ENCODE results near the gene SPRY4.
"Not testable (repeated sequence)": the region's sequence is repeated elsewhere in the genome, so short reads cannot be mapped to it uniquely, and the experiment has no call there.

The SPRY4 gene

GRCh38 chr5:142324871-142325724 lies at the start of gene SPRY4:
Gene SPRY4 (minus strand): TSS chr5:142325021. CDS start chr5:142315108, 9,913 bp downstream.
- H3K4me3 ChIP-seq (ENCODE audit: low read length): peak within 1 kb of the TSS; percentile 86
- H3K9ac ChIP-seq (ENCODE audit: low read length): peak within 1 kb of the TSS; percentile 85
- peaks cover 3% of the 10 kb centered on the region for H3K4me1 ChIP-seq (ENCODE audit: control insufficient read depth, insufficient read depth, low read length)
- H3K27me3 ChIP-seq (ENCODE audit: control insufficient read depth, insufficient read depth, low read length): peaks cover 15% of the 10 kb centered on the region
- H3K27ac ChIP-seq (ENCODE audit: low read depth, low read length): peak within 1 kb of the TSS; percentile 70
- no peaks in the 10 kb centered on the region for H3K36me3 ChIP-seq (ENCODE audit: control insufficient read depth, insufficient read depth, low read length)

GRCh38 chr5:142368529-142368928 lies 43.7 kb upstream of the SPRY4 start:
- Histone ChIP-seq H3K9ac (ENCODE audit: low read length) (no peak overlapping the region), H3K27me3 (ENCODE audit: control insufficient read depth, insufficient read depth, low read length) (no peaks in the 10 kb centered on the region), H3K4me1 (ENCODE audit: control insufficient read depth, insufficient read depth, low read length) (no peaks in the 10 kb centered on the region), H3K4me3 (ENCODE audit: low read length) (no peak overlapping the region), H3K27ac (ENCODE audit: low read depth, low read length) (no peak overlapping the region), H3K36me3 (ENCODE audit: control insufficient read depth, insufficient read depth, low read length) (no peaks in the 10 kb centered on the region)

- Histone ChIP-seq H3K9ac (ENCODE audit: low read length) (no peak overlapping the region), H3K36me3 (ENCODE audit: control insufficient read depth, insufficient read depth, low read length) (no peaks in the 10 kb centered on the region), H3K27me3 (ENCODE audit: control insufficient read depth, insufficient read depth, low read length) (no peaks in the 10 kb centered on the region), H3K4me3 (ENCODE audit: low read length) (no peak overlapping the region), H3K27ac (ENCODE audit: low read depth, low read length) (no peak overlapping the region), H3K4me1 (ENCODE audit: control insufficient read depth, insufficient read depth, low read length) (peaks cover 3% of the 10 kb centered on the region)
These were observed 41.2 kb upstream of the SPRY4 start for GRCh38 chr5:142366007-142366406.

GRCh38 chr5:142364251-142365145 lies 39.7 kb upstream of the SPRY4 start:
- Histone ChIP-seq H3K27me3 (ENCODE audit: control insufficient read depth, insufficient read depth, low read length) (no peaks in the 10 kb centered on the region), H3K4me1 (ENCODE audit: control insufficient read depth, insufficient read depth, low read length) (peaks cover 3% of the 10 kb centered on the region), H3K4me3 (ENCODE audit: low read length) (no peak overlapping the region), H3K36me3 (ENCODE audit: control insufficient read depth, insufficient read depth, low read length) (no peaks in the 10 kb centered on the region), H3K27ac (ENCODE audit: low read depth, low read length) (no peak overlapping the region), H3K9ac (ENCODE audit: low read length) (no peak overlapping the region)

GRCh38 chr5:142363619-142363963 lies 38.8 kb upstream of the SPRY4 start:
- H3K4me3 ChIP-seq (ENCODE audit: low read length): no peak overlapping the region
- H3K27ac ChIP-seq (ENCODE audit: low read depth, low read length): no peak overlapping the region
- no peaks in the 10 kb centered on the region for H3K27me3 ChIP-seq (ENCODE audit: control insufficient read depth, insufficient read depth, low read length)
- no peak overlapping the region for H3K9ac ChIP-seq (ENCODE audit: low read length)
- no peaks in the 10 kb centered on the region for H3K36me3 ChIP-seq (ENCODE audit: control insufficient read depth, insufficient read depth, low read length)
- H3K4me1 ChIP-seq (ENCODE audit: control insufficient read depth, insufficient read depth, low read length): peaks cover 3% of the 10 kb centered on the region

GRCh38 chr5:142362193-142362592 lies 37.4 kb upstream of the SPRY4 start:
- H3K4me1 ChIP-seq (ENCODE audit: control insufficient read depth, insufficient read depth, low read length); H3K4me3 ChIP-seq (ENCODE audit: low read length); H3K27me3 ChIP-seq (ENCODE audit: control insufficient read depth, insufficient read depth, low read length); H3K9ac ChIP-seq (ENCODE audit: low read length); H3K36me3 ChIP-seq (ENCODE audit: control insufficient read depth, insufficient read depth, low read length): not testable (repeated sequence)
- H3K27ac ChIP-seq (ENCODE audit: low read depth, low read length): peak overlapping the region; percentile 57

- Histone ChIP-seq H3K27ac (ENCODE audit: low read depth, low read length) (no peak overlapping the region), H3K36me3 (ENCODE audit: control insufficient read depth, insufficient read depth, low read length) (no peaks in the 10 kb centered on the region), H3K4me1 (ENCODE audit: control insufficient read depth, insufficient read depth, low read length) (peaks cover 7% of the 10 kb centered on the region), H3K27me3 (ENCODE audit: control insufficient read depth, insufficient read depth, low read length) (no peaks in the 10 kb centered on the region), H3K4me3 (ENCODE audit: low read length) (no peak overlapping the region), H3K9ac (ENCODE audit: low read length) (no peak overlapping the region)
These were observed 35.8 kb upstream of the SPRY4 start for GRCh38 chr5:142360607-142361120.

- no peak overlapping the region for H3K9ac ChIP-seq (ENCODE audit: low read length)
- no peaks in the 10 kb centered on the region for H3K36me3 ChIP-seq (ENCODE audit: control insufficient read depth, insufficient read depth, low read length)
- peaks cover 7% of the 10 kb centered on the region for H3K4me1 ChIP-seq (ENCODE audit: control insufficient read depth, insufficient read depth, low read length)
- H3K27me3 ChIP-seq (ENCODE audit: control insufficient read depth, insufficient read depth, low read length): no peaks in the 10 kb centered on the region
- H3K27ac ChIP-seq (ENCODE audit: low read depth, low read length): no peak overlapping the region
- H3K4me3 ChIP-seq (ENCODE audit: low read length): no peak overlapping the region
These were observed 35.3 kb upstream of the SPRY4 start for GRCh38 chr5:142360051-142360498.

GRCh38 chr5:142358648-142359047 lies 33.8 kb upstream of the SPRY4 start:
- Histone ChIP-seq H3K4me1 (ENCODE audit: control insufficient read depth, insufficient read depth, low read length) (peaks cover 7% of the 10 kb centered on the region), H3K9ac (ENCODE audit: low read length) (no peak overlapping the region), H3K4me3 (ENCODE audit: low read length) (no peak overlapping the region), H3K36me3 (ENCODE audit: control insufficient read depth, insufficient read depth, low read length) (no peaks in the 10 kb centered on the region), H3K27ac (ENCODE audit: low read depth, low read length) (no peak overlapping the region), H3K27me3 (ENCODE audit: control insufficient read depth, insufficient read depth, low read length) (no peaks in the 10 kb centered on the region)

- Histone ChIP-seq H3K27me3 (ENCODE audit: control insufficient read depth, insufficient read depth, low read length) (no peaks in the 10 kb centered on the region), H3K27ac (ENCODE audit: low read depth, low read length) (no peak overlapping the region), H3K4me1 (ENCODE audit: control insufficient read depth, insufficient read depth, low read length) (peaks cover 7% of the 10 kb centered on the region), H3K4me3 (ENCODE audit: low read length) (no peak overlapping the region), H3K9ac (ENCODE audit: low read length) (no peak overlapping the region), H3K36me3 (ENCODE audit: control insufficient read depth, insufficient read depth, low read length) (no peaks in the 10 kb centered on the region)
These were observed 33.3 kb upstream of the SPRY4 start for GRCh38 chr5:142358121-142358520.

- peak overlapping the region; percentile 85 for H3K27ac ChIP-seq (ENCODE audit: low read depth, low read length)
- peaks cover 6% of the 10 kb centered on the region for H3K4me1 ChIP-seq (ENCODE audit: control insufficient read depth, insufficient read depth, low read length)
- H3K27me3 ChIP-seq (ENCODE audit: control insufficient read depth, insufficient read depth, low read length): no peaks in the 10 kb centered on the region
- no peak overlapping the region for H3K9ac ChIP-seq (ENCODE audit: low read length)
- H3K4me3 ChIP-seq (ENCODE audit: low read length): peak overlapping the region; percentile 58
- H3K36me3 ChIP-seq (ENCODE audit: control insufficient read depth, insufficient read depth, low read length): no peaks in the 10 kb centered on the region
These were observed 32.8 kb upstream of the SPRY4 start for GRCh38 chr5:142357469-142358090.
